Spleen (tissue), 7 donors: ENCODE results near the gene ENOX1.

ENCODE experiments used
- CTCF ChIP-seq, 11 experiments: fragments of 200-600 bp in 7 of 11; fragments of 450-650 bp in 4 of 11; sonication (generic) in 4 of 11; IDR thresholded peaks in 8 of 11; conservative IDR thresholded peaks in 3 of 11; 1 replicate in 7 of 11; 2 replicates in 4 of 11; pipeline versions ENCODE4 v1.4.0 to v1.8.0; 2016 to 2021; ENCODE audit warnings: antibody characterized with exemption in 11 of 11, inconsistent platforms in 4 of 11, mild to moderate bottlenecking in 1 of 11
- POLR2A ChIP-seq, 3 donors: fragments of 450-650 bp; IDR thresholded peaks; one replicate each; pipeline ENCODE4 v1.5.1; 2017; ENCODE audit warnings: antibody characterized with exemption in 3 of 3, mild to moderate bottlenecking in 1 of 3
- POLR2AphosphoS5 ChIP-seq, 3 donors: sonication (generic); formaldehyde crosslinking; IDR thresholded peaks; one replicate each; pipeline ENCODE4 v1.5.1; 2017; ENCODE audit warnings: antibody characterized with exemption in 3 of 3
- donor health status: DM: no; HTN: no; CAD: no; lungs with moderate emphysema.
- donor health status: DM: no; HTN: no; CAD: no.
- donor health status: DM: no; HTN: no; CAD: no.

- TF ChIP-seq CTCF (IDR thresholded peaks at IDR 0.05 in 8 of 11, conservative IDR thresholded peaks at IDR 0.05 in 3 of 11) = no peak
- no peak for TF ChIP-seq POLR2A (IDR thresholded peaks at IDR 0.05)
- TF ChIP-seq POLR2AphosphoS5 (IDR thresholded peaks at IDR 0.05) = no peak
Measured at GRCh38 chr13:43744261-43745031, 42.3 kb downstream of the ENOX1 start.
